ENCODE data around the gene TPSG1.
"Not testable (repeated sequence)": the region's sequence is repeated elsewhere in the genome, so short reads cannot be mapped to it uniquely, and the experiment has no call there.

Gene TPSG1

GRCh38 chr16:1262846-1263221 is 37.8 kb upstream of the TPSG1 start:
- Histone ChIP-seq H3K4me2 (ENCODE audit: low read length) (no peak overlapping the region), H3K27me3 (ENCODE audit: control insufficient read depth, insufficient read depth, low read length) (peaks cover 46% of the 10 kb centered on the region), H3K4me1 (ENCODE audit: control insufficient read depth, insufficient read depth, low read length) (no peaks in the 10 kb centered on the region), H3K36me3 (ENCODE audit: insufficient read depth, low read length) (no peaks in the 10 kb centered on the region), H3K4me3 (ENCODE audit: low read length) (no peak overlapping the region), H3K9ac (ENCODE audit: low read depth, low read length) (no peak overlapping the region), H3K9me3 (replicated peaks; ENCODE audit: low read length) (no peaks in the 10 kb centered on the region)

- Histone ChIP-seq H3K27me3 (ENCODE audit: control insufficient read depth, insufficient read depth, low read length) (peaks cover 46% of the 10 kb centered on the region), H3K36me3 (ENCODE audit: insufficient read depth, low read length) (no peaks in the 10 kb centered on the region), H3K9ac (ENCODE audit: low read depth, low read length) (no peak overlapping the region), H3K4me2 (ENCODE audit: low read length) (no peak overlapping the region), H3K4me3 (ENCODE audit: low read length) (no peak overlapping the region), H3K9me3 (replicated peaks; ENCODE audit: low read length) (no peaks in the 10 kb centered on the region), H3K4me1 (ENCODE audit: control insufficient read depth, insufficient read depth, low read length) (no peaks in the 10 kb centered on the region)
These were observed 37.3 kb upstream of the TPSG1 start for GRCh38 chr16:1262210-1262845.

GRCh38 chr16:1261131-1261892 is 36.2 kb upstream of the TPSG1 start:
- no peak overlapping the region for H3K4me2 ChIP-seq (ENCODE audit: low read length)

GRCh38 chr16:1260101-1260680 is 35.1 kb upstream of the TPSG1 start:
- Histone ChIP-seq H3K27me3 (ENCODE audit: control insufficient read depth, insufficient read depth, low read length) (peaks cover 38% of the 10 kb centered on the region), H3K36me3 (ENCODE audit: insufficient read depth, low read length) (no peaks in the 10 kb centered on the region), H3K9ac (ENCODE audit: low read depth, low read length) (no peak overlapping the region)

More at GRCh38 chr16:1261131-1261892, 36.2 kb upstream of the TPSG1 start:
- Histone ChIP-seq H3K9me3 (replicated peaks; ENCODE audit: low read length) (no peaks in the 10 kb centered on the region), H3K4me3 (ENCODE audit: low read length) (no peak overlapping the region), H3K4me1 (ENCODE audit: control insufficient read depth, insufficient read depth, low read length) (no peaks in the 10 kb centered on the region), H3K36me3 (ENCODE audit: insufficient read depth, low read length) (no peaks in the 10 kb centered on the region), H3K9ac (ENCODE audit: low read depth, low read length) (no peak overlapping the region), H3K27me3 (ENCODE audit: control insufficient read depth, insufficient read depth, low read length) (peaks cover 41% of the 10 kb centered on the region)

GRCh38 chr16:1259760-1260068 is 34.6 kb upstream of the TPSG1 start:
- Histone ChIP-seq H3K4me1 (ENCODE audit: control insufficient read depth, insufficient read depth, low read length) (no peaks in the 10 kb centered on the region), H3K4me3 (ENCODE audit: low read length) (no peak overlapping the region), H3K9ac (ENCODE audit: low read depth, low read length) (no peak overlapping the region), H3K27me3 (ENCODE audit: control insufficient read depth, insufficient read depth, low read length) (peaks cover 38% of the 10 kb centered on the region), H3K4me2 (ENCODE audit: low read length) (no peak overlapping the region), H3K9me3 (replicated peaks; ENCODE audit: low read length) (no peaks in the 10 kb centered on the region), H3K36me3 (ENCODE audit: insufficient read depth, low read length) (no peaks in the 10 kb centered on the region)

More at GRCh38 chr16:1260101-1260680, 35.1 kb upstream of the TPSG1 start:
- Histone ChIP-seq H3K4me1 (ENCODE audit: control insufficient read depth, insufficient read depth, low read length) (no peaks in the 10 kb centered on the region), H3K4me3 (ENCODE audit: low read length) (no peak overlapping the region), H3K4me2 (ENCODE audit: low read length) (no peak overlapping the region), H3K9me3 (replicated peaks; ENCODE audit: low read length) (no peaks in the 10 kb centered on the region)

GRCh38 chr16:1258906-1259759 is 34.1 kb upstream of the TPSG1 start:
- H3K27me3 ChIP-seq (ENCODE audit: control insufficient read depth, insufficient read depth, low read length): peaks cover 38% of the 10 kb centered on the region
- H3K9ac ChIP-seq (ENCODE audit: low read depth, low read length): no peak overlapping the region
- no peak overlapping the region for H3K4me3 ChIP-seq (ENCODE audit: low read length)
- H3K4me1 ChIP-seq (ENCODE audit: control insufficient read depth, insufficient read depth, low read length): no peaks in the 10 kb centered on the region
- no peaks in the 10 kb centered on the region for H3K9me3 ChIP-seq (replicated peaks; ENCODE audit: low read length)
- H3K36me3 ChIP-seq (ENCODE audit: insufficient read depth, low read length): no peaks in the 10 kb centered on the region
- no peak overlapping the region for H3K4me2 ChIP-seq (ENCODE audit: low read length)

- Histone ChIP-seq H3K36me3 (ENCODE audit: insufficient read depth, low read length) (no peaks in the 10 kb centered on the region), H3K4me2 (ENCODE audit: low read length) (no peak overlapping the region), H3K9ac (ENCODE audit: low read depth, low read length) (no peak overlapping the region), H3K4me3 (ENCODE audit: low read length) (no peak overlapping the region), H3K9me3 (replicated peaks; ENCODE audit: low read length) (no peaks in the 10 kb centered on the region), H3K27me3 (ENCODE audit: control insufficient read depth, insufficient read depth, low read length) (peaks cover 38% of the 10 kb centered on the region), H3K4me1 (ENCODE audit: control insufficient read depth, insufficient read depth, low read length) (no peaks in the 10 kb centered on the region)
These were observed 33.1 kb upstream of the TPSG1 start for GRCh38 chr16:1258225-1258600.

GRCh38 chr16:1257561-1258224 is 32.6 kb upstream of the TPSG1 start:
- Histone ChIP-seq H3K9ac (ENCODE audit: low read depth, low read length) (no peak overlapping the region), H3K9me3 (replicated peaks; ENCODE audit: low read length) (no peaks in the 10 kb centered on the region), H3K27me3 (ENCODE audit: control insufficient read depth, insufficient read depth, low read length) (peaks cover 38% of the 10 kb centered on the region), H3K4me2 (ENCODE audit: low read length) (no peak overlapping the region), H3K4me3 (ENCODE audit: low read length) (no peak overlapping the region), H3K36me3 (ENCODE audit: insufficient read depth, low read length) (no peaks in the 10 kb centered on the region), H3K4me1 (ENCODE audit: control insufficient read depth, insufficient read depth, low read length) (no peaks in the 10 kb centered on the region)

- Histone ChIP-seq H3K4me1 (ENCODE audit: control insufficient read depth, insufficient read depth, low read length) (no peaks in the 10 kb centered on the region), H3K4me3 (ENCODE audit: low read length) (no peak overlapping the region), H3K27me3 (ENCODE audit: control insufficient read depth, insufficient read depth, low read length) (peaks cover 30% of the 10 kb centered on the region), H3K36me3 (ENCODE audit: insufficient read depth, low read length) (no peaks in the 10 kb centered on the region), H3K9me3 (replicated peaks; ENCODE audit: low read length) (no peaks in the 10 kb centered on the region), H3K9ac (ENCODE audit: low read depth, low read length) (no peak overlapping the region), H3K4me2 (ENCODE audit: low read length) (no peak overlapping the region)
These were observed 31.8 kb upstream of the TPSG1 start for GRCh38 chr16:1256874-1257322.

- not testable (repeated sequence) for H3K9ac ChIP-seq (ENCODE audit: low read depth, low read length)
These were observed 31.3 kb upstream of the TPSG1 start for GRCh38 chr16:1256296-1256873.

More at GRCh38 chr16:1256296-1256873, 31.3 kb upstream of the TPSG1 start:
- H3K9me3 ChIP-seq (replicated peaks; ENCODE audit: low read length); H3K4me3 ChIP-seq (ENCODE audit: low read length); H3K4me2 ChIP-seq (ENCODE audit: low read length); H3K36me3 ChIP-seq (ENCODE audit: insufficient read depth, low read length); H3K4me1 ChIP-seq (ENCODE audit: control insufficient read depth, insufficient read depth, low read length): not testable (repeated sequence)
- peaks cover 25% of the 10 kb centered on the region for H3K27me3 ChIP-seq (ENCODE audit: control insufficient read depth, insufficient read depth, low read length)

Data from skeletal muscle satellite cell (primary cell).